Spleen (tissue), 11 donors: ENCODE results near the gene LRIG1. TPM values are rescaled to one million over a fixed set of nuclear protein-coding genes. Genes with fewer than 3 reads are reported as not detected.

Experiments used
- DNase-seq: peaks from one replicate; pipeline ENCODE4 v3.0.0-alpha.2; 2020
- H3K27ac ChIP-seq, 8 donors: fragments of 200-600 bp; sonication (generic) in 7 of 8; 1 replicate in 4 of 8; 2 replicates in 4 of 8; pipeline versions ENCODE4 v1.5.0 to v1.8.0; 2016 to 2021; ENCODE audit warnings: inconsistent platforms in 4 of 8, mild to moderate bottlenecking in 4 of 8, moderate library complexity in 1 of 8
- H3K27me3 ChIP-seq, 7 donors: fragments of 200-600 bp; sonication (generic) in 6 of 7; replicated peaks in 1 of 7; 1 replicate in 4 of 7; 2 replicates in 3 of 7; pipeline versions ENCODE4 v1.5.0 to v1.8.0; 2016 to 2021; ENCODE audit warnings: inconsistent platforms in 3 of 7, mild to moderate bottlenecking in 1 of 7
- H3K36me3 ChIP-seq, 6 donors: fragments of 200-600 bp; sonication (generic) in 5 of 6; 1 replicate in 4 of 6; 2 replicates in 2 of 6; pipeline versions ENCODE4 v1.5.0 to v1.8.0; 2016 to 2021; ENCODE audit warnings: inconsistent platforms in 2 of 6
- H3K4me1 ChIP-seq, 6 donors: fragments of 200-600 bp; sonication (generic) in 5 of 6; 1 replicate in 3 of 6; 2 replicates in 3 of 6; pipeline versions ENCODE4 v1.5.0 to v1.8.0; 2016 to 2021; ENCODE audit warnings: inconsistent platforms in 3 of 6
- H3K4me3 ChIP-seq, 8 donors: fragments of 200-600 bp; sonication (generic) in 7 of 8; 1 replicate in 4 of 8; 2 replicates in 4 of 8; pipeline versions ENCODE4 v1.5.0 to v1.8.0; 2016 to 2021; ENCODE audit warnings: inconsistent platforms in 4 of 8, mild to moderate bottlenecking in 4 of 8, moderate library complexity in 2 of 8
- H3K9me3 ChIP-seq, 8 donors: fragments of 200-600 bp; sonication (generic) in 7 of 8; 1 replicate in 4 of 8; 2 replicates in 4 of 8; pipeline versions ENCODE4 v1.5.0 to v1.8.0; 2016 to 2021; ENCODE audit warnings: inconsistent platforms in 4 of 8
- POLR2A ChIP-seq, 3 donors: fragments of 450-650 bp; IDR thresholded peaks; one replicate each; pipeline ENCODE4 v1.5.1; 2017; ENCODE audit warnings: antibody characterized with exemption in 3 of 3, mild to moderate bottlenecking in 1 of 3
- POLR2AphosphoS5 ChIP-seq, 3 donors: sonication (generic); formaldehyde crosslinking; IDR thresholded peaks; one replicate each; pipeline ENCODE4 v1.5.1; 2017; ENCODE audit warnings: antibody characterized with exemption in 3 of 3
- WGBS, 5 donors: extraction: QIAGEN DNeasy Blood & Tissue Kit in 3 of 5; methylation state at CpG; one replicate each; pipeline versions ENCODE4 v1.1.5 to v1.1.7; 2013 to 2018; 5-methylcytosine and 5-hydroxymethylcytosine counted together
- intact Hi-C: fragments of 100-400 bp; cut with DNase I; formaldehyde crosslinking; loops from one replicate; pipeline ENCODE4 v1.15.0; 2023; ENCODE audit warnings: low total_unique reads
- polyA plus RNA-seq, 3 donors: library from polyadenylated mRNA; stranded (reverse); fragments of 200-250 nt; gene quantifications; one replicate each; pipeline ENCODE4 v1.2.1, GENCODE V29; 2013
- total RNA-seq, 7 donors: library from RNA; depleted of rRNA in 3 of 7; stranded (reverse); fragments of >200 nt in 3 of 7; fragmentation: NEBNext Ultra II Directional in 4 of 7; extraction: Animal tissue kit (Norgen Biotek cat#: 25700) in 4 of 7; gene quantifications; one replicate each; pipeline versions ENCODE4 v1.1.0 to v1.2.1, GENCODE V29; 2016 to 2021
- TF ChIP-seq, protein P1 (sequence below), 11 experiments: fragments of 200-600 bp in 7 of 11; fragments of 450-650 bp in 4 of 11; sonication (generic) in 4 of 11; IDR thresholded peaks in 8 of 11; conservative IDR thresholded peaks in 3 of 11; 1 replicate in 7 of 11; 2 replicates in 4 of 11; pipeline versions ENCODE4 v1.4.0 to v1.8.0; 2016 to 2021; ENCODE audit warnings: antibody characterized with exemption in 11 of 11, inconsistent platforms in 4 of 11, mild to moderate bottlenecking in 1 of 11
- donor health status: healthy with polysubstance abuse.
- donor health status: DM: no; HTN: no; CAD: no; lungs with moderate emphysema.
- donor health status: DM: no; HTN: no; CAD: no.
- donor health status: Bipolar disorder and iron deficiency.
- donor health status: healthy.
- donor health status: DM: no; HTN: no; CAD: no.
- donor health status: DM: yes; HTN: yes; CAD: no.

LRIG1 gene
- total and polyA plus RNA-seq, 10 donors = 5.9 to 19.7 (median 11.9) TPM

DNA sequence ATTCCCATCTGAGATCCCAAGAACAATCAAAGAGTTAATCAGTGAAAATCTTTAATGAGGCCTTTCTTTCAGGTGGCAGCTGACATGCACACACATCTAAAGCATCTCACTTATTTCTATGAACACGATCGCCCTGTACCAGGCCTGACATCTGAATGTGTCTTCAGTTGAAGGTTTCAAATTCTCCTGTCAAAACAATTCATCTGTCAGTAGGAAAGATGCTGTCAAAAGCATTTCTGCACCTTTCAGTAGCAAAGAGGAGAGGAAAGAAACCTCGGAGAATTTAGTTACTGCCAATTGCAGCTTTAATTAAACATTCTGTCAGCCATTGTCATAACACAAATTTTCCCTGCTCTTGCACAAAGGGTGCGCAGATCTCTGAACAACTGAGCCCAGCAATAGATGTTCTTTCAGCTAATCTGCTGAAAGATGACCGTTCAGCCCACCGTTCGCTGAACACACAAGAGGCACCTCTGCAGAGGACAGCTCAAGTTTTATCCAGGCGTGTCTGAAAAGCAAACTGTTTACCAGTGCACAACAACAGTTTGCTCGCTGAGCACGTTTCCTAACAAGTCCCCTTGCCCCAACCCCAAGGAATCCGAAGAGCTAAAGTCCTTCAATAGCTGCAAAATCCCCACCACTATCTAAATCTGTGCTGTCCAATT is 34.1 kb downstream of the LRIG1 start:
- H3K9me3 ChIP-seq = no peaks in the 10 kb centered on the region
- DNase-seq = no peak
- H3K27ac ChIP-seq = no peak overlapping the region
- H3K4me3 ChIP-seq = no peak overlapping the region
- no peak for TF ChIP-seq POLR2AphosphoS5 (IDR thresholded peaks at IDR 0.05)
- TF ChIP-seq POLR2A (IDR thresholded peaks at IDR 0.05) = no peak
- TF ChIP-seq, protein P1, sequence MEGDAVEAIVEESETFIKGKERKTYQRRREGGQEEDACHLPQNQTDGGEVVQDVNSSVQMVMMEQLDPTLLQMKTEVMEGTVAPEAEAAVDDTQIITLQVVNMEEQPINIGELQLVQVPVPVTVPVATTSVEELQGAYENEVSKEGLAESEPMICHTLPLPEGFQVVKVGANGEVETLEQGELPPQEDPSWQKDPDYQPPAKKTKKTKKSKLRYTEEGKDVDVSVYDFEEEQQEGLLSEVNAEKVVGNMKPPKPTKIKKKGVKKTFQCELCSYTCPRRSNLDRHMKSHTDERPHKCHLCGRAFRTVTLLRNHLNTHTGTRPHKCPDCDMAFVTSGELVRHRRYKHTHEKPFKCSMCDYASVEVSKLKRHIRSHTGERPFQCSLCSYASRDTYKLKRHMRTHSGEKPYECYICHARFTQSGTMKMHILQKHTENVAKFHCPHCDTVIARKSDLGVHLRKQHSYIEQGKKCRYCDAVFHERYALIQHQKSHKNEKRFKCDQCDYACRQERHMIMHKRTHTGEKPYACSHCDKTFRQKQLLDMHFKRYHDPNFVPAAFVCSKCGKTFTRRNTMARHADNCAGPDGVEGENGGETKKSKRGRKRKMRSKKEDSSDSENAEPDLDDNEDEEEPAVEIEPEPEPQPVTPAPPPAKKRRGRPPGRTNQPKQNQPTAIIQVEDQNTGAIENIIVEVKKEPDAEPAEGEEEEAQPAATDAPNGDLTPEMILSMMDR (IDR thresholded peaks at IDR 0.05 in 8 of 11, conservative IDR thresholded peaks at IDR 0.05 in 3 of 11) = no peak
- 79 to 90% (median 87%) methylated on average over 11 of the region's 11 CpGs for WGBS, 5 donors
- no peaks in the 10 kb centered on the region for H3K27me3 ChIP-seq
- no peaks in the 10 kb centered on the region for H3K36me3 ChIP-seq
- H3K4me1 ChIP-seq = peaks cover 0 to 20% (median 0%) of the 10 kb centered on the region in 6 donors
- intact Hi-C loops = no loop called here

DNA sequence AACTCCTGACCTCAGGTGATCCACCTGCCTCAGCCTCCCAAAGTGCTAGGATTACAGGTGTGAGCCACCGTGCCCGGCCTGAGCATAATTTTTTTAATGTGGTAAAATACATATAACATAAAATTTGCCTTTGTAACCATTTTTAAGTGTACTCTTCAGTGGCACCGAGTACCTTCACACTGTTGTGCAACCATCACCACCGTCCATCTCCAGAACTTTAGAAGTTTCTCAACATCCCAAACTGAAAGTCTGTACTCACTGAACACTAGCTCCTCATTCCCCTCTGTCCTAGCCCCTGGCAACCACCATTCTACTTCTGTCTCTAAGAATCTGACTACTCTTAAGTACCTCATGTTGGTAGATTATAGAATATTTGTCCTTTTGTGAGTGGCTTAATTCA is 35.2 kb downstream of the LRIG1 start:
- 66 to 91% (median 82%) methylated on average over 4 of the region's 4 CpGs for WGBS, 5 donors
- intact Hi-C loops = no loop called here
- Histone ChIP-seq H3K27me3 (no peaks in the 10 kb centered on the region), H3K36me3 (no peaks in the 10 kb centered on the region), H3K9me3 (no peaks in the 10 kb centered on the region), H3K4me3 (no peak overlapping the region), H3K27ac (no peak overlapping the region), H3K4me1 (peaks cover 0 to 13% (median 0%) of the 10 kb centered on the region in 6 donors)
- no peak for DNase-seq
- TF ChIP-seq, protein P1 (IDR thresholded peaks at IDR 0.05 in 8 of 11, conservative IDR thresholded peaks at IDR 0.05 in 3 of 11) = no peak
- TF ChIP-seq POLR2A (IDR thresholded peaks at IDR 0.05) (no peak), POLR2AphosphoS5 (IDR thresholded peaks at IDR 0.05) (no peak)

DNA sequence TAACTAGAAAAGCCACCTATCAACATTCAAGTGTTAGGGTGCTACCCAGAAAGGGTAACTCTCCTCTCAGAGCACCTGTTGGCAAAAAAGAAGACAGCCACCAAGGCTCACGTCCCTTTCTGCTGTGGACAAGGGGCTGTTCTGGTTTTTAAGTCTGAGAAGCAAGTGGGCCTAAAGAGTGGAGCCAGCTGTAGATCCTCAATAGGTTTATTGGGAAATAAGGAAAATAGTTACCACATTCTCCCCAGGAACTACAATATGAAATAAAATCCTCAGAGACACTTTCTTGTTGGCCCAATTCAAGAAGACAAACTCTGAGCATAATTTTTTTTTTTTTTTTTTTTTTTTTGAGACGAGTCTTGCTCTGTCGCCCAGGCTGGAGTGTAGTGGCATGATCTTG is 35.8 kb downstream of the LRIG1 start:
- no peak for DNase-seq
- Histone ChIP-seq H3K4me1 (peaks cover 0 to 13% (median 0%) of the 10 kb centered on the region in 6 donors), H3K4me3 (no peak overlapping the region), H3K9me3 (no peaks in the 10 kb centered on the region), H3K27me3 (no peaks in the 10 kb centered on the region), H3K36me3 (no peaks in the 10 kb centered on the region), H3K27ac (no peak overlapping the region)
- intact Hi-C loops = no loop called here
- no peak for TF ChIP-seq POLR2AphosphoS5 (IDR thresholded peaks at IDR 0.05)
- no peak for TF ChIP-seq POLR2A (IDR thresholded peaks at IDR 0.05)
- TF ChIP-seq, protein P1 (IDR thresholded peaks at IDR 0.05 in 8 of 11, conservative IDR thresholded peaks at IDR 0.05 in 3 of 11) = no peak
- WGBS, 5 donors = 63 to 94% (median 70%) methylated on average over 3 of the region's 3 CpGs

DNA sequence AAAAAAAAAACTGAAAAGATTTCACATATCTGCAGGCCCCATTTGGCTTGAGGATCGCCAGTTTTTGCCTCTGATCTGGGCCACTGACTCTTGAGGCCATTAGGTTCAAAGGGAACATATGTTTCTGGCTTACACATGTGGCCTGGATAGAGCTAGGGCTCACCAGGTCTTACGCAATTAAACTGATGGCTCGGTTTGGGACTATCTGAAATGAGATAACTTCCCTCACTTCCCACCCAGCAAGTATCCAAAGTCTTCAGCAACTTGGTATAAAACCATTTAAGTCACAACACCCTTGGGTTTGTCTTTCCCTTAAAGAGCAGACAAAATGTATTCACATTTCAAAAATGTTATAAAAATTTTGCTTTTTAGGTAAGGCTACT is 36.3 kb downstream of the LRIG1 start:
- intact Hi-C loops = no loop called here
- Histone ChIP-seq H3K36me3 (no peaks in the 10 kb centered on the region), H3K4me1 (peaks cover 0 to 13% (median 0%) of the 10 kb centered on the region in 6 donors), H3K27ac (peak overlapping the region in 1 of 8 donors; percentile 19), H3K4me3 (no peak overlapping the region), H3K27me3 (no peaks in the 10 kb centered on the region), H3K9me3 (no peaks in the 10 kb centered on the region)
- DNase-seq = no peak
- TF ChIP-seq, protein P1 (IDR thresholded peaks at IDR 0.05 in 8 of 11, conservative IDR thresholded peaks at IDR 0.05 in 3 of 11) = no peak
- TF ChIP-seq POLR2AphosphoS5 (IDR thresholded peaks at IDR 0.05) (no peak), POLR2A (IDR thresholded peaks at IDR 0.05) (no peak)
- 52 to 82% (median 75%) methylated on average over 3 of the region's 3 CpGs for WGBS, 5 donors
